ENCODE data around the gene KDM8. TPM values are rescaled to one million over a fixed set of nuclear protein-coding genes. Genes with fewer than 3 reads are reported as not detected.
"Not testable (repeated sequence)": the region's sequence is repeated elsewhere in the genome, so short reads cannot be mapped to it uniquely, and the experiment has no call there.

KDM8 gene
- total RNA-seq, 1 experiment from 2014 or later = 10.9 TPM

GRCh38 chr16:27246439-27246838, 43.1 kb downstream of the KDM8 start:
- Mint-ChIP-seq H3K4me3 (no peak overlapping the region), H3K27me3 (ENCODE audit: low read depth) (no peaks in the 10 kb centered on the region), H3K9me3 (no peaks in the 10 kb centered on the region), H3K27ac (no peak overlapping the region), H3K36me3 (no peaks in the 10 kb centered on the region), H3K4me1 (peaks cover 20% of the 10 kb centered on the region)
- ChIA-PET CTCF (no interaction called here), POLR2A (no interaction called here)
- no peak for TF ChIP-seq NFATC4 (CRISPR knock-in tag; IDR thresholded peaks at IDR 0.05)
- no peak for TF ChIP-seq NFYB (CRISPR knock-in tag; conservative IDR thresholded peaks at IDR 0.05; ENCODE audit: low read depth)
- TF ChIP-seq PRRX2 (CRISPR knock-in tag; IDR thresholded peaks at IDR 0.05) = no peak
- no peak for TF ChIP-seq SMAD4 (CRISPR knock-in tag; IDR thresholded peaks at IDR 0.05)
- TF ChIP-seq CTCF (IDR thresholded peaks at IDR 0.05) = no peak
- no peak for TF ChIP-seq ZNF232 (CRISPR knock-in tag; IDR thresholded peaks at IDR 0.05)
- TF ChIP-seq AR (CRISPR knock-in tag; IDR thresholded peaks at IDR 0.05) = no peak
- no peak for TF ChIP-seq TP53 (CRISPR knock-in tag; IDR thresholded peaks at IDR 0.05)
- TF ChIP-seq USF1 (CRISPR knock-in tag; IDR thresholded peaks at IDR 0.05) = no peak
- TF ChIP-seq MYBL2 (CRISPR knock-in tag; IDR thresholded peaks at IDR 0.05) = no peak
- no peak for TF ChIP-seq ZNF219 (CRISPR knock-in tag; IDR thresholded peaks at IDR 0.05; ENCODE audit: borderline replicate concordance)
- no peak for TF ChIP-seq ATF1 (CRISPR knock-in tag; IDR thresholded peaks at IDR 0.05)
- no peak for TF ChIP-seq GTF2I (CRISPR knock-in tag; conservative IDR thresholded peaks at IDR 0.05)
- no peak for TF ChIP-seq IRF1 (CRISPR knock-in tag; IDR thresholded peaks at IDR 0.05)
- no peak for TF ChIP-seq KAT7 (CRISPR knock-in tag; IDR thresholded peaks at IDR 0.05; ENCODE audit: borderline replicate concordance)
- ATAC-seq = no peak
- DNase-seq (ENCODE audit: low spot score) = no peak

- peaks cover 17% of the 10 kb centered on the region for H3K4me1 Mint-ChIP-seq
- H3K4me3 Mint-ChIP-seq; H3K27ac Mint-ChIP-seq; DNase-seq (ENCODE audit: low spot score); H3K36me3 Mint-ChIP-seq; ATAC-seq; H3K27me3 Mint-ChIP-seq (ENCODE audit: low read depth); POLR2A ChIA-PET; H3K9me3 Mint-ChIP-seq; CTCF ChIA-PET: not testable (repeated sequence)
These were observed 43.8 kb downstream of the KDM8 start for GRCh38 chr16:27247076-27247475.

- CTCF ChIA-PET = interaction anchor here (1.3 to 1.4 kb wide), 2 partner anchors 13 to 120 kb away, joined by 5 to 7 read pairs; no protein-coding TSS in a partner anchor
- ATAC-seq = no peak
- POLR2A ChIA-PET = no interaction called here
- no peak for TF ChIP-seq NR1H2 (CRISPR knock-in tag; IDR thresholded peaks at IDR 0.05)
- no peak for TF ChIP-seq E2F5 (CRISPR knock-in tag; IDR thresholded peaks at IDR 0.05)
- no peak for TF ChIP-seq ZNF671 (CRISPR knock-in tag; IDR thresholded peaks at IDR 0.05)
- TF ChIP-seq ELF4 (CRISPR knock-in tag; IDR thresholded peaks at IDR 0.05; ENCODE audit: low read depth) = no peak
- no peak for TF ChIP-seq HMGXB4 (CRISPR knock-in tag; IDR thresholded peaks at IDR 0.05)
- TF ChIP-seq ATF2 (CRISPR knock-in tag; IDR thresholded peaks at IDR 0.05; ENCODE audit: borderline replicate concordance, low read depth) = no peak
- no peak for TF ChIP-seq ZNF138 (CRISPR knock-in tag; conservative IDR thresholded peaks at IDR 0.05)
These were observed 44.7 kb downstream of the KDM8 start for GRCh38 chr16:27248036-27248435.

More at GRCh38 chr16:27248036-27248435, 44.7 kb downstream of the KDM8 start:
- Mint-ChIP-seq H3K27ac (no peak overlapping the region), H3K4me3 (no peak overlapping the region), H3K4me1 (peaks cover 8% of the 10 kb centered on the region), H3K36me3 (no peaks in the 10 kb centered on the region), H3K27me3 (ENCODE audit: low read depth) (no peaks in the 10 kb centered on the region), H3K9me3 (no peaks in the 10 kb centered on the region)
- no peak for DNase-seq (ENCODE audit: low spot score)
